GM21717 (cell line): ENCODE measurements around the gene TTC7B.

ENCODE experiments used
- ATAC-seq: cut with Tn5 transposase; IDR thresholded peaks from one replicate; pipeline ENCODE4 v1.9.1; 2021; ENCODE audit warnings: mild to moderate bottlenecking, moderate library complexity; ENCODE audit not compliant: unreplicated experiment

TTC7B gene

DNA sequence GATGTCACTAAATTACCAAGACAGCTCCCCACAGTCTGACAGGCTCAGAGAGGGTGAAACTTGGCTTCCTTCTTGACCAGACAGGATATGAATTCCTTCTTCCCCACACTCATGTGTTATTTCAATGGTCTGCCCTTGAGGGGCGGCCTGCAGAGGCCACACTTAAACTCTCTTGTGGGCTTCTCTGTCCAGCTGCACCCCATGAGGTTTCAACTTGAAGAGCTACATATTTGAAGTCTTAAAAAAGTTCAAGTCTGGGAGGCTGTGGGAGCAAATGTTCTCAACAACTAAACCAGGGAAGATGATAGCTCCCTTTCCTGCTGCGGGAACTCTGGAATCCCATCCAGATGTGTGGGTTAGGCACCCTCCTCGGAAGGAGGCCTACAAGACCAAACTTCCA is 98.3 kb downstream of the TTC7B start:
- no peak for ATAC-seq

DNA sequence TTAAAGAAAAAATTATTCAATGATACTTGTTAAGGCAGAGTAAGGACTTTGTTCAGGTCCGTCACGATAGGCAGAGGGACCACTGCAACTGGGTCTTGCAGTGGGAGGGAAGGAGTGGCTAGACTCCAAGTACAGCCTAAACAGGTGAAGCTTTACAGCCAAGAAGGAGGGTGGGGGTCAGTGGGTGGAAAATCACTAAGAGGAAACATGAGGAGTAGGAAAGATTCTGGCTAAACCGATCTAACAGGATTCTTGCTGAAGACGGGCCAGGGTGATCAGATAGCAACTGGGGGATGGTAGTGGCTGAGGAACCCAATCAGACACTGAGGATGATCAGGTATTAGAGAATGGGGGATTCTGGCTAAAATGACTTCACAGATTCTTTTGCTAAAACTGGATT is 100.2 kb downstream of the TTC7B start:
- ATAC-seq, result no peak

DNA sequence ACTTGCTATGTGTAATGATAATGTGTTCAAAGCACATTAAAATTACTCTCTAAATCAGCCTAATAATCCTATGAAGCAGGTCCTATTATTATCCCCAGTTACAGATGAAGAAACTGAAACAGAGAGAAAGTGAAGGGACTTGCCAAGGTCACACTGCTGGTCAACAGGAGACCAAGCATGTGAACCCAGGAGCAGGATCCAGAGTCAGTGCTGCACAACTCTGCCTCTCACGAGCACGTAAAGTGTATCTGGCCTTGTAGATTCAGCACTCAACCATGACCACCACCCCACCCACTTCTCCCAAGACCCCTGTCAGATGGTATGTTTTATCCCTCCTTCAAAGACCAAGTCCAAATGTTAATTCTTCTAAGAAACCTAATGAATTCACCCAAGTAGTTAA is 100.7 kb downstream of the TTC7B start:
- ATAC-seq, result no peak

DNA sequence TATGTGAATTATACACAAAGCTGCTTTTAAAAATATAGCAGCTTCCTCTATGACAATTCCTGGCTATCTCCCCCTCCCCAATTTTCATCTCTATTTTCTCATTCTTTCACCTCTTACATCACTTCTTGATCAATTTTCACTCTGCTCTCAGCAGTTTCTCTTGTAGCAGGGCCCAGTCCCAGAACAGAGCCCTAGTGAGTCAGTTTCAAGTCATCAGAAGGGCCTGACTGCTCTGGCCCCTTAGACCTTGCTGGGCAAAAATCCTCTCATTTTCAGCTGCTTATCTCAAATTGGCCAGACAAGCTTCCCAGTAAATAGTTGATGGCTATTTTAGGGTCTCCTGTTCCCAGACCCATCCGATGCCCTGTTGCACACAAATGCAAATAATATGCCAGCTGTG is 101.4 kb downstream of the TTC7B start:
- ATAC-seq, result no peak

DNA sequence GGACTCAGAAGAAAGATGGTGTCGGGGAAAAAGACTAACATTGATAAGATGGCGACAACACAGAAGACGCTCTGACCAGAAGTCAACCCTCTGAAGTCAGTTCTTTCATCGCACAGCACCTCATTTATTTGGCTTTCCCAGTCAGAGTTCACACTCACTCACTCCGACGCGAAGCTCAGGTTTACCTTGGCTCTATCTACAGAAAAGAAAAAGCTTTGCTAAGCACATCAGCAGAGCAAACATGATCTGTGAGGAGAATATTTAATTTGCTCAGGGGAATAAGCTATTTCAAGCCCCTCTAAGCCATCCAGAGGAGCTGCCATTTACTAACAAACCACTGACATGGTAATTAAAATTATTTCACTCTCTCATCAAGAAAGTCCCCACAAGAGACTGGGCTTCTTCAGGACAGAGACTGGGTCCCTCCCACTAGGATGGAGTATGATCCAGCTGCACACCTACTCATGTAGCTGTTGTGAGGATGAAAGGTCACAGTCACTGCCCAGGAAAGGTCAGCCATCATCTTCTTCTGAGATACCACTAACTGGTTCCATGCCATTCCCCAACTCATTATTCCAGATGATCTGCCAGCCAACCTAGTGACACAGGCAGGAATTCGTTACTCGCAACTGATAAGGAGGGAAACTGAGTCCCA is 111.4 kb downstream of the TTC7B start:
- no peak for ATAC-seq

DNA sequence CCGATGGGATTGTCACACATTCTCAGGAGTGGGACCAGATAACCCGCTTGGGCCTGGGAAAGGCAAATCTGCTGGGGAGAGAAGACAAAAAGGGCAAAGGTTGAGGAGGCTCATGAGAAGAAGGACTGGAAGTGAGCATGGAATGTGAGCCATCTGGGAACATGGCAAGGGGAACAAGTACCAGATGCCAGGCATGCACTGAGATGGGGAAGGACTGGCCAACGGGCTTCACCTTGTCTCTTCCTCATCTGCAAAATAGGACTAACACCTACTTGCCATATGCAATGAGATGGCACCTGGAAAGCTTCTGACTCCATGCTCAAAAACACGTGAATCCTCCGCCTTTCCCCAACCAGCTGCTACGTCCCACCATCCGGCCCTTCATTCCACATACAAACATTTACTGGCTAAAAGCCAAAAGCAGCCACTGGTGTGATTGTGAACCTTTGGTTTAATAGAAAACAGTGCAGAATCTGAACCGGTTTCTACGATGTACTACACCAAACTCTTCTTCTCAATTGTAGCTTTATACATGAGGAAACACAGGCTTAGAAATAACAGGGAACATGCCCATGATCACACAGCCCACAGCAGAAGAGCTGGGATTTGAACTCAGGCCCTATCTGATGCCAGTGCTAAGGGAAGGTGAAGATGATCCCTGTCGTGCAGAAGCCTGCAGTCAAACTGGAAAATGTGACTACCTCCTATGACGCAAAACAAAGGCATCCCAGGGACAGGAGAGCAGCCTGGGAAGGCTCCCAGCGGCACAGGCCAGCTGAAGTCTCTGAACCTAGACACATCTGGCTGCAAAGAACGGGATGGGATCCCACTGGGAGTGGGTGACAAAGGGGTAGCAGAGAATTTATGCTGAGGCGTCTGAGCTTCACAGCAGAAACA is 112.1 kb downstream of the TTC7B start:
- ATAC-seq, result no peak

DNA sequence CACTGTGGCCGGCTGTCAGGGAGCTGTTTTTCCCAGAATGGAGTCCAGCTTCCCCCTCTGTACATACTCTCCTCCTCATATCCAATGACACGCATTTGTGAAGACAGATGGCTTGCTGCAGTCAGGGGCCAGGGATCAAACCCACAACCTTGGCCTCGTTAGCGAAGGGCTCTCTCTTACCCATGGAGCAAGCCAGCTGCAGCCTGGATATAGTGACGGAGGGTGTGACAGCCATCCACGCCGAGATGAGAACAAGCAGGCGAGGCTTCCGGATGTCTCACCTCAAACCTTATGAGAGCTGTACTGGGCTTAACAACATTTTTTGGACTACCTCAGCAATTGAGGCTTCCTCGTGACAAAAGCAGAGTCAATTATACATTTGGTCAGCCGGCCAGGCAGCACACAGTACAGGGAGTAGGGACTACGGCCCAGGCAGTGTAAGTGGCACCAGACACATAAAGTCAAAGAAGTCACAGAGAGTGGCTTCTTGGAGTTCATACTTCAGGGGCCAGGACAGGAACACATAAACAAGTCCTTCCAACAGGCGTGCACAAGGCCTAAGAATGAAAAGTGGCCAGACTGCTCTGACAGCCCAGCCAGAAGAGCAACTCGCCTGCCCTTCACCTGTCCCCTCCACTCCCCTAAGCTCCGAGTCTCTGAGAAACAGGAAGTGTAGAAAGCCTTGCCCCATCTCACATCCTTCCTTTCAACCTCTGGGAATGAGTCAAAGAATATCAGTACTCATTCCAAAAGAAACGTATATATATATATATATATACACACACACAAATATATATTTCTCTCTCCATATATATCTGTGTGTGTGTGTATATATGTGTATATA is 115.1 kb downstream of the TTC7B start:
- no peak for ATAC-seq

DNA sequence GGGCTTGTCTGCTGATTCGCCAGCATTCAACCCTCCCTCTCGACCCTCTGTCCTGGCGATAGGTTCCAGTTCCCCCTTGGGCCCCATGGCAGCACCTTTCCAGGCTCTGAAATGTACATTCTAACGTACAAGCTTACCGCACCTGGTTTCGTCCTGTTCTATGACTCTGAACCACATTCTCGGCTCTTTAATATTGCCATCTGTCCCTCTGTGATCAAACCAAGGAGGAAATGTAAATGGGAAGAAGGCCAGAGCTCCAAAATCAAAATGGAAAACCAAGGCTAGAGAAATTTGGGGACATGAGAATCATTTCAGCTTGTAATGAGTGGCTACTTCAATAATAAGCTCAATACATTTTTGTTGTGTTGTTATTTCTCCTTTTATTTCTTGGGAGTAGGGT is 117.2 kb downstream of the TTC7B start:
- no peak for ATAC-seq

DNA sequence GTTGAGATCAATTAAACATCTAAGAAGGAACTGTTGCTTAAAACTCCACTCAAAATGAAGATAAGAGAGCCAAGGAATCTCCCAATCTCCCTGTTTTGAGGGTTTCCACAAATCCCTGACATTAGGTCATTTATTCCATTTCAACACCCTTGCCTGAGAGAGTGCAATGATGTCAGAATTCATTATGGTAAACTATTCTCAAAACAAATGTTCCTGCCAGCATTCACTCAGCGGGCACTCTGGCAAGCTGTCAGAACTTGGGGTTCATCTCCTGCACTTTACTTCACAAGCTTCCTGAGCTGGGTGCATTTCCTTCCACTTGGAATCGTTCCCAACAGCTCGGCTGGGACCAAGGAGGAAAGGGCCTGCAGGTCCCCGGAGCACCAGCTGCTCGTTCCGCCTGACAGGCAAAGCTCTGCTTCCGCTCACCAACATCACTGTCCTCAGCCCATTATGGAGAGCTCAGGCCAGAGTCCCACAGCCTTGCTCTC is 117.8 kb downstream of the TTC7B start:
- no peak for ATAC-seq

DNA sequence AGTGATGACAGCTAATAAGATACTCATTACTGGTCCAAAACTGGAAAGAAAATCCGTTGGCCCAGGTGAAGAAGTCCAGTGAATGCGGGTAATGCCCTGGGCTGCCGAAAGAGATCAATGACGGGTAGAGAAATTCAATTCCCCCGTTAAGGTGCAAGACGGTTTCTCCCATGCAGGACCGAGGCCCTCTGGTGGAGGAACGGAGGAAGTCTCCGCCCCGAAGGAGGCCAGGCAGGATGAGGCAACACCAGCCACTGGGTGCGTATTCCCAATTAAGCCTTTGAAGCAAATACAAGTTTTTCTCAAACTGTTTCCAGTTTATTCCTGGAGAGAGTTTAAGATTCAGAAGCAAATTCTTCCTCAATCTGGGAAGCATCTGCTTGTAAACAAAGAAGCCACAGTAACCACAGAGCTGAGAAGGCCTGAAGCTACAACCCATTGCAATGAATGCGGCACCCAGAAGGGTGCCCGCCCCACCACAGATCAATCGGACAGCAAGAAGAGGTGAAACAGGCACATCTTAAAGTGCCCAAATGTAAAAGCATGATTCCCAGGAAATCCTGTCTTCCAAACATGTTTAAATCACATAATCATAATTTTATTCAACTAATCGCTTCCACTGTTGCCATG is 118.5 kb downstream of the TTC7B start:
- peak; percentile 82 for ATAC-seq

DNA sequence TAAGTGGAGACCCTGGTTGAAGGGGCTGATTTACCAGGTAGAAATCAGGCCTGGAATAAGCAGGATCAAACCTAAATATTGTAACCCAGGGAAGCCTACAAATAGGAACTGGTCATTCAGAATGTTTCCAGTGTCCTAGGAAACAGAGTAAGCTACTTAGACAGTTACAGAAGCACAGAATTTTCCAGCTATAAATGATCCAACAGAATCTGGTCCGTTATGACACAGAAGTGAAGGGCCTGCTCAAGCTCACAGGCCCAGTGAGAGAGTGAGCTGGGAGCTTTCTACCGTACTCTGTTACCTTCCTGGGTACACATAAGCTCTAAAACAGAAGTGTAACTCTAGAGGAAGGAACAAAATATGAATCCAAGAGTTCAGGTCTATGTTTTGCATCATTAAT is 119.1 kb downstream of the TTC7B start:
- ATAC-seq, result no peak

DNA sequence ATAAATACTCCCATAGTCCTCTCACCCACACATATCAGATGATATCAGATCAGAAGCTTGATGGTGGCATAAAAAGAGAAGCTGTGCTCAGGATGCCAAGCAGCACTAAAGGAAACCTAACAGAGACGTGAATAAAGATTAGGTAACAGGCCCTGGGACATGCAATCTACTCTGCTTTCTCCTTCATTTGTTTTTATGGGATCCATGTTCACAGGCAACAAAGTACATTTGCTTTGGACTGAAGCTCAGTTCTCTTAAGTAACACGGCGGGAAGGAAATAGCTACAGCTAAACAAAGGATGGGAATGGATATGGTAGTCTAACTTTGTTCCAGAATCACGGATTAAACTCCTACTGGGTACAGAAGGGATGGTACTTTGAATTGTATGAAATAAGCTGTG is 119.5 kb downstream of the TTC7B start:
- no peak for ATAC-seq

DNA sequence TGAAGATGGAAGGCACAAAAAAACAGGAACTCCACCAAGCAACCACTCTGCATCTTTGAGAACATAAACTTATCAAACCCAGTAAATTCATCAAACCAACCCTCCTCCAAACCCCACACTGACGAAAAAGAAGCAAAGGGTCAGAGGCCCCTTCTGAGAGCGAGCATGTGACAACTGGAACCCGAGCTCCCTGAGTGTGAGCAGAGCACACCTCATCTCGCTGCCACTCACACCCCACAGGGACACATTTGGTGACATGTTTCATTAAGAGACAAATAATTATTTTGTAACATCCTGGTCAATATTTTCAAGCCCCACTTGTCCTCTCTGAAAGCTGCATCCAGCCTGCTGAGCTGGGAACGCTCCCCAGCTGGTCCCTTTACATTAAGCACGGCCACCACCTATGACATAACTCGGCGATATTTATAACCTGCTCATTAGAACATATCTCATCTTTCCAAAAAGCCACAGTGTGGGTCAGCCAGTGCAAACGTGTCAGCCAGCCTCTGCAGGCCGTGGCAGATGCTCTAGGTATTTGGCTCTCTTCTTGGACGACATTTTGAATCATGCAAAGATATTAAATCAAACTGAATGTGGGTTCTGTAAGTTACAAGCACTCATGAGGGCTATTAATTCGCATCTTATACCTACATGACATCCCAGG is 120.1 kb downstream of the TTC7B start:
- ATAC-seq, result no peak

DNA sequence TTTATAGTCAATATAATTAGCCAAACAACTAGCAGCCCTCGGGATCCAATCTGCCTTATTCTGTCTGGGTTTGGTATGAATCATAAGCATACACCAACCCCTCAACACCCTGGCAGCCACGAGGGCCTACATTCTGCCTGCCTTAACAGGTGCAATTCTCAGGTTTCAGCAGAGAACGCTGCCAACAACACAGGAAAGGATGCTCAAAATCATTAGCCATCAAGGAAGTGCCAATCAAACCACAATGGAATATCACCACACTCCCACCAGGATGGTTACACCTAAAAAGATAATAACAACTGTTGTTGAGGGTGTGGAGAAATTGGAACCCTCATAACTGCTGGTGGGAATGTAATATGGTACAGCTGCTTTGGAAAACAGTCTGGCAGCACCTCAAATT is 122.8 kb downstream of the TTC7B start:
- ATAC-seq, result no peak

DNA sequence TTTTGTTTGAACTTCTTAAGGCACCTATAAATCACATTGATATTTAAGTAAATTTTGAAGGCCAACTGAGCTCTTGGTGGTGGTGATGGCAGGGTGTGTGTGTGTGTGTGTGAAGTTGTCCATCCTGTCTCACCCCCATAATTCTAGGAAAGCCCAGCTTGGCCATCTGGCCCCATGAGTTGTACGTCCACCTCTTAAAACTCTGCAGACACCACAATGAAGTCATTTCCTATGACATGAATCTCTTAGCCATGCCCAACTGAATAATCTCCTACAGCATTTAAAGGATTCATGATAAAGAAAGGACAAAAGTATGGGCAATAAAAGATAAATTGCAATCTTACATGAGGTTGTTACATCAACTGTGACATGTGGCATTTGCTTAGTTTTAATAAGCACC is 123.4 kb downstream of the TTC7B start:
- no peak for ATAC-seq

DNA sequence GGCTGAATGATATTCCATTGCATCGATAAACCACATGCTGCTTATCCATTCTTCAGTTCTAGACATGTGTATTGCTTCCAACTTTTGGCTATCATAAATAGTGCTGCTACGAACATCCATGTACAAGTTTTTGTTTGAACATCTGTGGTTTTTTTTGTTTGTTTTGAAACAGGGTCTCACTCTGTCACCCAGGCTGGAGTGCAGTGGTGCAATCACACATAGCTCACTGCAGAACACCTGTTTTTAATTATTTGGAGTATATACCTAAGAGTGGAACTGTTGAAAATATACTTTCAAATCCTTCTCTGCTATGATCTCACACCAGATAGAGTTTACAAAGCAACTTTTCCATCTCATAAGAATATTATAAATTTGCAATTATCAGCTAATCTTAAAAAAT is 124.2 kb downstream of the TTC7B start:
- no peak for ATAC-seq

DNA sequence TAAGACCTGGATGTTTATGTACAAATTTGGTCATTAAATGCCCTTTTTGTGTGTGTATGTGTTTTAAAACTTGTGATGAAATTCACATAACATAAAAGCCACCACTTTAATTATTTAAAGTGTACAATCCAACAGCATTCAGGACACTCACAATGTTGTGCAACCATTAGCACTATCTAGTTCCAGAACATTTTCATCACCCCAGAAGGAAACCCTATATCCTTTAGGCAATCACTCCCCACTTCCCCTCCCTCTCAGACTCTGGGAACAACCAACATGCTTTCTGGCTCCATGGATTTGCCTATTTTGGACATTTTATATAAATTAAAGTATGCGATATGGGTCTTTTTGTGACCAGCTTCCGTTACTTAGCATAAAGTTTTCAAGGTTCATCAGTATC is 124.6 kb downstream of the TTC7B start:
- ATAC-seq, result no peak

DNA sequence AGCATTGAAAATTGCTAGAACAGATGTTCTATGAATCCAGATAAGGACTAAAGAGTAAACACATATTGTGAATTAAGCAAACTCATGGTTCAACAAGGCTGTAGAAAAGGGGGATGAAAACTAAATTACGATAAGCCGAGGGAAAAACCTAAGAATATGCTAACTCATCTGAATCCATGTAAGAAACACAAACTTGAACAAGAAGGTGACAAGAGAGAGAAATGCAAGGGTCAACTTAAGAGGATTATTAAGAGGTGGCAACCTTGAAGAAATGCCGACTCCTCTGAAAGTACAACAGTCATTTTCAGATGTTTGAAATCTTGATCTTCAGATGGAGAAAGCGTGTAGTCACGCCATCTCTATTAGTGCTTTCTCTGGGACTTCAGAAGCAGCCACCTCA is 128.6 kb downstream of the TTC7B start:
- no peak for ATAC-seq

DNA sequence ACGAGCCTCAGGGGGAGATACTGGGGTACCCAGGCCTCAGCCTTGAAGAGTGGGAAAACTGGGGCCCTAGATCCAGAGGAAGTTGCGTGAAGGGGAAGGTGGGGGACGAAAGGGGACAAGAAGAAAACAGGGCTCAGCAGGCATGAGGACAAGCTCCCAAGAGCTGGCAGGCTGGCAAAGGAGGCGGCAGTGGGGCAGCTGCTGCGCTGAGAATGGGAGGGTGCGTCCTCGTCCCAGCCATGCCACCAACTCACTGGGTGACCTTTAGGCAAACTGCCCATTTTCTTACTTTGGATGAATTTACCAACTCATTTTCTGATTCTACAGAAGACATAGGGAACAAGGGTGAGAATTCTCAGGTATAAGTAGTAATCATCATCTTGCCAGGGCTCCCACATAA is 133.6 kb downstream of the TTC7B start:
- no peak for ATAC-seq

DNA sequence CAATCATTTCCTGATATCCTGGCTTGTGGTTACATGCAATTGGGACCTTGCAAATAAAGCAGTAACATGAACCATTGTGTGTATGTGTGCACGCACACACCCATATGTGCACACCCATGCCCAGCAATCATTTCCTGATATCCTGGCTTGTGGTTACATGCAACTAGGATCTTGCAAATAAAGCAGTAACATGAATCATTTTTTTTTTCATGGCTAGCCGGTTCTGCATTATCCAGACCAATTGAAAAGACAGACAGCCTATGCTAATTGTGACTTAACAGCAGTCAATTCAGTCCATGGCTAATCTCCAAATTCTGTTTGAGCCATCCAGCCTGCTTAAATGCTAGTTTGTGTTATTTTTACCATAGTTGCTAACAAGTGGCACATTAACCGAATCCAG is 134.3 kb downstream of the TTC7B start:
- ATAC-seq, result no peak
